ENCODE measurements around the gene MLNR. TPM values are rescaled to one million over a fixed set of nuclear protein-coding genes. Genes with fewer than 3 reads are reported as not detected.

The MLNR gene
- total RNA-seq, 3 donors from 2014 or later: not detected

DNA sequence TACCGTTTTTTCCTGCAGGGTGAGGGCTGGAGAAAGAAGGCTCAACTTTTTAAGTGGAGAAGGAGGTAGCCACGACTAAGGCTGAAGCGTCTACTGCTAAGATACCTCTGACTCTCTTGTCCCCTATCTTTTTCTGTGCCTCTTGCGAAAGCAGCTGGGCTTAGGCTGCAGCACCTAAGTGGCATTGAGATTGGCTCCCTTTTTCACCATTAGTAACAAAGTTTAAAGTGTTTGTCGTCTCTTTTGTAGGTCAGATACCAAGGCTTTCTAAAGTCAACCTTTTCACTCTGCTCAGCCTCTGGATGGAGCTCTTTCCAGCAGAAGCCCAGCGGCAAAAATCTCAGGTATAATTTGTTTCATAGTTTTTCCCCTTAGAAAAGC, 28.5 kb downstream of the MLNR start:
- Histone ChIP-seq H3K4me3 (peak overlapping the region; percentile 80 to 91 (median 85)), H3K9me3 (no peaks in the 10 kb centered on the region), H3K4me1 (no peaks in the 10 kb centered on the region), H3K27me3 (no peaks in the 10 kb centered on the region), H3K36me3 (no peaks in the 10 kb centered on the region), H3K27ac (peak overlapping the region; percentile 95)
- intact Hi-C loops (cut with DNase I; ENCODE audit: low total_unique reads): no loop called here
- TF ChIP-seq POLR2AphosphoS5 (IDR thresholded peaks at IDR 0.05): no peak
- no peak for TF ChIP-seq CTCF (IDR thresholded peaks at IDR 0.05)
- no peak for TF ChIP-seq POLR2A (IDR thresholded peaks at IDR 0.05)
- no peak for DNase-seq (ENCODE audit: low spot score in 2 of 2)

DNA sequence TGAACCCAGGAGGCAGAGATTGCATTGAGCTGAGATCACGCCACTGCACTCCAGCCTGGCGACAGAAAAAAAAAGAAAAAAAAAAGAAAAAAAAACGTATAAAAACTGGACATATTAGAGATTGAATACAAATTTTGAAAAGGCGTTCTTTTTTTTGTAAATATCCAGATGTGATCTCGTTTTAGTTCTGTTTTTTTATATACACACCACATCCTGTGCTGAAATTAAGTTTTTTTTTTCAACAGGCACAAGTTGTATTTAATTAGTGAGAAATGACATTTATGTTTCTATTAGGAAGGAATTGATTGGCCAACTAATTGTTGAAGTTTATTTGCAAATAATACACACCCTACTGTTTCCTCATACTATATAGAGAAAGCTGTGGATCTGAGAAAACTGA, 31.2 kb downstream of the MLNR start:
- no peaks in the 10 kb centered on the region for H3K9me3 ChIP-seq
- no peaks in the 10 kb centered on the region for H3K4me1 ChIP-seq
- H3K27ac ChIP-seq: no peak overlapping the region
- DNase-seq (ENCODE audit: low spot score in 2 of 2): no peak
- intact Hi-C loops (cut with DNase I; ENCODE audit: low total_unique reads): no loop called here
- H3K36me3 ChIP-seq: no peaks in the 10 kb centered on the region
- no peak overlapping the region for H3K4me3 ChIP-seq
- H3K27me3 ChIP-seq: no peaks in the 10 kb centered on the region
- no peak for TF ChIP-seq POLR2AphosphoS5 (IDR thresholded peaks at IDR 0.05)
- no peak for TF ChIP-seq POLR2A (IDR thresholded peaks at IDR 0.05)
- TF ChIP-seq CTCF (IDR thresholded peaks at IDR 0.05): no peak

GRCh38 chr13:49253310-49253709, 33.2 kb downstream of the MLNR start:
- Histone ChIP-seq H3K4me3 (no peak overlapping the region), H3K36me3 (no peaks in the 10 kb centered on the region), H3K9me3 (no peaks in the 10 kb centered on the region), H3K27ac (no peak overlapping the region), H3K4me1 (no peaks in the 10 kb centered on the region), H3K27me3 (no peaks in the 10 kb centered on the region)
- intact Hi-C loops (cut with DNase I; ENCODE audit: low total_unique reads): no loop called here
- no peak for DNase-seq (ENCODE audit: low spot score in 2 of 2)
- TF ChIP-seq POLR2AphosphoS5 (IDR thresholded peaks at IDR 0.05) (no peak), CTCF (IDR thresholded peaks at IDR 0.05) (no peak), POLR2A (IDR thresholded peaks at IDR 0.05) (no peak)

DNA sequence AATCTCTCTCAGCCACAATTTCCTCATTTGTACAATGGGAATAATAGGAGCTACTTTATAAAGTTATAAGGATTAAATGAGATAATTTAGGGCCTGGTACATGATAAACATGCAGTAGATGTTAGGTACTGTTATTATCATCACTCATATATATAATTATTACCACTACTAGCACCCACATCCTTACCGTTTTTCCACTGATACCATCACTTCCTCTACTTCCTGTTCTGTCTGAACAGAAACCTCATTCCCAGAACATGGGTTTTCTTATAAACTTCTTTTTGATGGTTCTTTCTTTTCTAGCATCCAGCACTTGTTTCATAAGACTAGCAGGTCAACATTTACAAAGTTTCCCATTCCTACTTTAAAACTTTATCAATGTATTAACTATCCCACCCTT, 33.9 kb downstream of the MLNR start:
- no peak overlapping the region for H3K4me3 ChIP-seq
- no peaks in the 10 kb centered on the region for H3K4me1 ChIP-seq
- H3K27me3 ChIP-seq: no peaks in the 10 kb centered on the region
- H3K36me3 ChIP-seq: no peaks in the 10 kb centered on the region
- no peak for DNase-seq (ENCODE audit: low spot score in 2 of 2)
- intact Hi-C loops (cut with DNase I; ENCODE audit: low total_unique reads): no loop called here
- no peak overlapping the region for H3K27ac ChIP-seq
- H3K9me3 ChIP-seq: no peaks in the 10 kb centered on the region
- TF ChIP-seq CTCF (IDR thresholded peaks at IDR 0.05) (no peak), POLR2A (IDR thresholded peaks at IDR 0.05) (no peak), POLR2AphosphoS5 (IDR thresholded peaks at IDR 0.05) (no peak)

- no peaks in the 10 kb centered on the region for H3K4me1 ChIP-seq
- intact Hi-C loops (cut with DNase I; ENCODE audit: low total_unique reads): no loop called here
- H3K36me3 ChIP-seq: peaks cover 8% of the 10 kb centered on the region
- H3K4me3 ChIP-seq: no peak overlapping the region
- H3K27ac ChIP-seq: peak overlapping the region in 1 of 2 donors; percentile 65
- no peak for DNase-seq (ENCODE audit: low spot score in 2 of 2)
- no peaks in the 10 kb centered on the region for H3K27me3 ChIP-seq
- no peak for TF ChIP-seq POLR2AphosphoS5 (IDR thresholded peaks at IDR 0.05)
- TF ChIP-seq CTCF (IDR thresholded peaks at IDR 0.05): no peak
- TF ChIP-seq POLR2A (IDR thresholded peaks at IDR 0.05): no peak
- H3K9me3 ChIP-seq: no peaks in the 10 kb centered on the region
Observed at GRCh38 chr13:49256841-49257240, 36.7 kb downstream of the MLNR start.

All from breast epithelium (tissue), 4 donors.